ENCODE measurements around the gene KDM1A. TPM values are rescaled to one million over a fixed set of nuclear protein-coding genes. Genes with fewer than 3 reads are reported as not detected.

Gene KDM1A
- polyA plus RNA-seq, 3 donors, result 22.1 to 30.2 (median 24.1) TPM

DNA sequence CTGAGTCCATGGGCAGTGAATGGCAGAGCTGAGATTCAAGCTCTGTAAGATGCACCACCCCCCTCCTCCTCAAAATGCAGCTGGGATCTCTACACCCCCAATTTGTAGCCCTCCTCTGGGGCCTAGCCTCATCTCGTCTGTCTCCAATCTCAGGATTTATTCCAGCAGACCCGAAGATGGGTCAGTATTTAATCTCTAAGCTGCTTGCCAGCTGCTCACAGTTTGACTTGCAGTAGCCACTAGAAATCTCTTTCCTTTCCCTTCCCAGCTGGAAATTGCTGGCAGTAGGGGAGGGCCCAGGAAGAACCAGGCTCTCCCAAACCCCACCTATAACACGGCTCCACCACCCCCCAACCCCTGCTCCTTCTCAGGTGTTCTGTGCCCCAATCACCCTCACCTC is 48.1 kb upstream of the KDM1A start:
- Mint-ChIP-seq H3K36me3 (no peaks in the 10 kb centered on the region), H3K4me3 (no peak overlapping the region), H3K9me3 (peaks cover 2 to 6% (median 4%) of the 10 kb centered on the region in 7 donors), H3K27me3 (ENCODE audit: low read depth in 3 of 3) (peaks cover 31 to 45% (median 31%) of the 10 kb centered on the region in 3 donors), H3K4me1 (no peaks in the 10 kb centered on the region), H3K27ac (peak overlapping the region in 1 of 7 donors; percentile 28)
- Histone ChIP-seq H3K27ac (ENCODE audit: low read depth in 1 of 2, low read length in 2 of 2) (no peak overlapping the region), H3K27me3 (ENCODE audit: control insufficient read depth in 2 of 2, insufficient read depth in 2 of 2, low read length in 2 of 2) (peaks cover 16 to 22% of the 10 kb centered on the region in 2 donors), H3K36me3 (replicated peaks in 1 of 2; ENCODE audit: control insufficient read depth in 1 of 2, insufficient read depth in 2 of 2, low read length in 2 of 2) (no peaks in the 10 kb centered on the region), H3K4me3 (replicated peaks in 1 of 3; ENCODE audit: low read depth in 2 of 3, low read length in 3 of 3) (no peak overlapping the region), H3K79me2 (ENCODE audit: insufficient read depth, low read length) (no peaks in the 10 kb centered on the region), H3K4me2 (replicated peaks; ENCODE audit: extremely low read depth, low read length, poor library complexity, severe bottlenecking) (no peak overlapping the region), H4K20me1 (ENCODE audit: insufficient read depth, low read length) (no peaks in the 10 kb centered on the region), H2AFZ (ENCODE audit: insufficient read depth, low read depth, low read length, poor library complexity, severe bottlenecking) (no peak overlapping the region), H3K4me1 (ENCODE audit: control insufficient read depth in 1 of 2, insufficient read depth in 2 of 2, low read length in 2 of 2) (no peaks in the 10 kb centered on the region), H3K9me3 (replicated peaks in 1 of 2; ENCODE audit: control insufficient read depth in 1 of 2, insufficient read depth in 1 of 2, low read length in 2 of 2) (no peaks in the 10 kb centered on the region), H3K9ac (ENCODE audit: insufficient read depth, low read length, poor library complexity, severe bottlenecking) (no peak overlapping the region)
- intact Hi-C loops (cut with micrococcal nuclease), result no loop called here
- no peak for TF ChIP-seq CTCF (IDR thresholded peaks at IDR 0.05)
- WGBS (ENCODE audit: insufficient coverage), result 67% methylated on average over 1 of the region's 3 CpGs
- no peak for DNase-seq

DNA sequence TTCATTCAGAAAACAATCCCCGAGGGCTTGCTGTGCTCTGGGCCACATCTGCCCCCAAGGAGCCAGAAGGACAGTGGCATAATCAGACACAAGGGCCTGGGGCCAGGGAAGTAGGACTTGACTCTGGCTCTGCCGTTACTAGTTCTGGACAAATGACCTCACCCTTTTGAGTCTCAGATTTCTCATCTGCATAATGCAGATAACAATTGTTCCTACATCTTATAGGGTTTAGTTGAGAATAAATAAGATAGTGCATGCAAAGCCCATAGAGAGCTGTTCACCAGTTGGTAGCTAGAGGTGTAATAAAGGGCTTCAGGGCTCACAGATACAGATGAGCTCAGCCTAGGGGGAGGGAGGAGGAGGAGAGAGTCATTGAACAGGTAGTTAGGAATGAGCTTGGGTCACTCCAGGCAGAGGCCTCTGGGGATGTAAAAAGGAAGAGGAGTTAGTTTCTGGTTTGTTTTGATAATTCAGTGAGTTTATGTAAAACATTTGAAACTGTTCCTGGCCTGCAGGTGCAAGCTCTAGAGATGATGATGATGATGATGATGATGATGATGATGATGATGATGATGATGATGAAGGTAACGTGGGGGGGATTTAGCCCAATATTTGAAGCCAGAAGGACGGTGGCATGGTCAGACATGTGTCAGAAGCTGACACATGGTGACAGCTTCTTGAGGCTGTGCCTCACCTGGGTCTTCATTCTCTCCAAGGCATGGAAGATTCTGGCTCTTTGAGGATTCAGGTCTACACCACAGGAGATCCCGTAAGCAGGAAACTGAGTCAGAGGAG is 47.5 kb upstream of the KDM1A start:
- intact Hi-C loops (cut with micrococcal nuclease), result no loop called here
- Histone ChIP-seq H3K4me1 (ENCODE audit: control insufficient read depth in 1 of 2, insufficient read depth in 2 of 2, low read length in 2 of 2) (no peaks in the 10 kb centered on the region), H3K9me3 (replicated peaks in 1 of 2; ENCODE audit: control insufficient read depth in 1 of 2, insufficient read depth in 1 of 2, low read length in 2 of 2) (no peaks in the 10 kb centered on the region), H3K9ac (ENCODE audit: insufficient read depth, low read length, poor library complexity, severe bottlenecking) (no peak overlapping the region), H3K79me2 (ENCODE audit: insufficient read depth, low read length) (no peaks in the 10 kb centered on the region), H2AFZ (ENCODE audit: insufficient read depth, low read depth, low read length, poor library complexity, severe bottlenecking) (no peak overlapping the region), H3K27ac (ENCODE audit: low read depth in 1 of 2, low read length in 2 of 2) (no peak overlapping the region), H3K36me3 (replicated peaks in 1 of 2; ENCODE audit: control insufficient read depth in 1 of 2, insufficient read depth in 2 of 2, low read length in 2 of 2) (no peaks in the 10 kb centered on the region), H3K4me3 (replicated peaks in 1 of 3; ENCODE audit: low read depth in 2 of 3, low read length in 3 of 3) (no peak overlapping the region), H3K4me2 (replicated peaks; ENCODE audit: extremely low read depth, low read length, poor library complexity, severe bottlenecking) (no peak overlapping the region), H4K20me1 (ENCODE audit: insufficient read depth, low read length) (no peaks in the 10 kb centered on the region), H3K27me3 (ENCODE audit: control insufficient read depth in 2 of 2, insufficient read depth in 2 of 2, low read length in 2 of 2) (peaks cover 16 to 22% of the 10 kb centered on the region in 2 donors)
- Mint-ChIP-seq H3K27me3 (ENCODE audit: low read depth in 3 of 3) (peaks cover 27 to 42% (median 31%) of the 10 kb centered on the region in 3 donors), H3K27ac (no peak overlapping the region), H3K4me3 (no peak overlapping the region), H3K4me1 (no peaks in the 10 kb centered on the region), H3K9me3 (peaks cover 0 to 2% (median 0%) of the 10 kb centered on the region in 7 donors), H3K36me3 (no peaks in the 10 kb centered on the region)
- TF ChIP-seq CTCF (IDR thresholded peaks at IDR 0.05), result no peak
- no peak for DNase-seq
- 81% methylated on average over 3 of the region's 5 CpGs for WGBS (ENCODE audit: insufficient coverage)

Data from CD14-positive monocyte (primary cell).